Chondrocyte (in vitro differentiated cells): Measurements from ENCODE around the gene KCTD2. TPM values are rescaled to one million over a fixed set of nuclear protein-coding genes. Genes with fewer than 3 reads are reported as not detected.

Experiments
- DNase-seq: peaks from one replicate; pipeline ENCODE4 v3.0.0; 2021; ENCODE audit warnings: mixed read lengths, low spot score
- H3K27ac Mint-ChIP-seq: one replicate; pipeline ENCODE4 v1.8.0; 2021; ENCODE audit warnings: mild to moderate bottlenecking, moderate library complexity, mixed read lengths; ENCODE audit not compliant: unreplicated experiment
- H3K27me3 Mint-ChIP-seq: 2 replicates; pipeline ENCODE4 v1.8.0; 2021; ENCODE audit warnings: low read depth, mixed read lengths
- H3K36me3 Mint-ChIP-seq: 2 replicates; pipeline ENCODE4 v1.8.0; 2021; ENCODE audit warnings: low read depth, mixed read lengths
- H3K4me1 Mint-ChIP-seq: 2 replicates; pipeline ENCODE4 v1.8.0; 2021; ENCODE audit warnings: low read depth, mild to moderate bottlenecking, mixed read lengths
- H3K4me3 Mint-ChIP-seq: one replicate; pipeline ENCODE4 v1.8.0; 2021; ENCODE audit warnings: mild to moderate bottlenecking, moderate library complexity, mixed read lengths; ENCODE audit not compliant: unreplicated experiment
- H3K9me3 Mint-ChIP-seq: 2 replicates; pipeline ENCODE4 v1.8.0; 2021; ENCODE audit warnings: low read depth, mixed read lengths
- CTCF ChIP-seq: fragments of 200-600 bp; sonication (generic); IDR thresholded peaks from 2 replicates; pipeline ENCODE4 v1.5.0; 2021; ENCODE audit warnings: antibody characterized with exemption, mild to moderate bottlenecking, moderate library complexity
- long read RNA-seq: library from polyadenylated mRNA; stranded (forward); transcript quantifications from one replicate; pipeline ENCODE4 v2.0.0, GENCODE V29; 2021
- total RNA-seq: library from RNA; stranded (reverse); gene quantifications from 3 replicates; pipeline ENCODE4 v1.2.1, GENCODE V29; 2021

Gene KCTD2, protein sequence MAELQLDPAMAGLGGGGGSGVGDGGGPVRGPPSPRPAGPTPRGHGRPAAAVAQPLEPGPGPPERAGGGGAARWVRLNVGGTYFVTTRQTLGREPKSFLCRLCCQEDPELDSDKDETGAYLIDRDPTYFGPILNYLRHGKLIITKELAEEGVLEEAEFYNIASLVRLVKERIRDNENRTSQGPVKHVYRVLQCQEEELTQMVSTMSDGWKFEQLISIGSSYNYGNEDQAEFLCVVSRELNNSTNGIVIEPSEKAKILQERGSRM
- total RNA-seq, result 16.8 to 20.4 TPM (median 17.1 TPM) in 3 replicates
- long read RNA-seq, transcript KCTD2-201 (6 exons, 3,635 nt), result major isoform, 33 of 35 reads
- long read RNA-seq, partial matches to known transcripts, result 0 of 35 reads
- long read RNA-seq, other reads (novel, unspliced or antisense), result 2 of 35 reads

DNA sequence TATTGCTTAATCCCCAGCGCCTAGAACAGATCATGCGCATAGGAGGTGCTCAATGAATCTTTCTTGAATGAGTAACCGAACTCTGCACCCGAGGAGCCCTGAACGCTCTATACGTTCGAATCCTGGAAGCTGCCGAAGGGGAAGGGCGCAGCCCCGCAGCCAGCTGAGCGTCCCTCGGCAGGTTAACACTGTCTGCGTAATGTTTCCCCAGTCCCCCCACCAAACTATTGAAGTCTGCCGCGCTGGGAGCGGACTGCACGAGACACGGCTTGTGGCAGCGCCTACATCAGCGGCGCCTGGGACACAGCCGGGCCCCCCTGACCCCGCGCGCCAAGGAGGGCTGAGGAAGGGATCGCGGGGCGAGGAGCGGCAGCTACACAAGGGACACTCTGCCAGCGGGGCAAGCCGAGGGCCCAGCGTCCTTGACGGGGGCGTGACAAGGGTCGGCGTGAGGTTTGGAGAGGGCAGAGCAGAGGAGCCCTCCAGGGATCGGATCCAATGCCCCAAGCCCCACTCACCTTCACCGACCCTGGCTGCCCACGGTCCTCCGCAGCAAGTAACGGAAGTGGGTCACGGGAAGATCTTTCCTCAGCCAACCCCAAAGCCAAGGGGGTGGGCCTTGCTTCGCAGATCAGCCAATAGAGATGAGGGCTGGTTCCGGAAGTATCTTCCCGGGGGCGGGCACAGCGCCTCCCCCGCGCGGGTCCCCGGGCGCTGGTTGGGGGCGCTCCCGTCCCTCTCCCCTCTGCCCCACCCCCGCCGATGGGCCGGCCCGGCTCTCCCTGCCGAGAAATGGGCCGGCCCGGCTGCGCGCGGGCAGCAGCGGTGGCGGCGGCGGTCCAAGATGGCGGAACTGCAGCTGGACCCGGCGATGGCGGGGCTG lies at the start of gene KCTD2, which contains the start of gene ATP5PD:
KCTD2 (plus strand) TSS at position 819 of the 883 bp plus-strand sequence; CDS start at position 845, 26 bp downstream.
ATP5PD (minus strand) TSS at position 563 of the 883 bp plus-strand sequence. CDS start 4,319 bp downstream, outside the sequence.
- Mint-ChIP-seq H3K9me3 (no peaks in the 10 kb centered on the region), H3K27me3 (no peaks in the 10 kb centered on the region), H3K4me3 (peak within 1 kb of the TSS; percentile 96), H3K4me1 (peaks cover 34% of the 10 kb centered on the region), H3K27ac (peak within 1 kb of the TSS; percentile 97), H3K36me3 (peaks cover 2% of the 10 kb centered on the region)
- peak; percentile 96 for DNase-seq
- peak; percentile 33 for TF ChIP-seq CTCF

GRCh38 chr17:74998783-74999182 lies 48.2 kb upstream of the KCTD2 start:
- Mint-ChIP-seq H3K27me3 (no peaks in the 10 kb centered on the region), H3K9me3 (no peaks in the 10 kb centered on the region), H3K4me3 (no peak overlapping the region), H3K4me1 (no peaks in the 10 kb centered on the region), H3K27ac (no peak overlapping the region), H3K36me3 (peaks cover 9% of the 10 kb centered on the region)
- no peak for DNase-seq
- no peak for TF ChIP-seq CTCF

DNA sequence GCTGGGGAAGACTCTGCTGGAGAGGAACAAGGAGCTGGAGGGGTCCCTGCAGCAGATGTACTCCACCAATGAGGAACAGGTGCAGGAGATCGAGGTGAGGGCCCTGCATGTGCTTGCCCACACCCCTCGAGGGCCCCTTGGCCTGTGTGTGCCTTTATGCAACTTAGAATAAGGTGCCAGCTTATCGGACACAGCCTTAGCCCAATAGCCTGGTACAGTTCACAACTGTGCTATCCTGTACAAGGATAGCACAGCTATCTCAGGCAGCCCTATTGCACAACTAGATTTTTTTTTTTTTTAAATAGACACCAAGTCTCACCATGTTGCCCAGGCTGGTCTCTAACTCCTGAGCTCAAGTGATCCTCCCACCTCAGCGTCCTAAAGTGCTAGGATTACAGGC lies 47.5 kb upstream of the KCTD2 start:
- H3K9me3 Mint-ChIP-seq, result no peaks in the 10 kb centered on the region
- no peak for TF ChIP-seq CTCF
- peaks cover 12% of the 10 kb centered on the region for H3K36me3 Mint-ChIP-seq
- H3K4me3 Mint-ChIP-seq, result no peak overlapping the region
- no peaks in the 10 kb centered on the region for H3K4me1 Mint-ChIP-seq
- no peak for DNase-seq
- no peaks in the 10 kb centered on the region for H3K27me3 Mint-ChIP-seq
- no peak overlapping the region for H3K27ac Mint-ChIP-seq

- DNase-seq, result no peak
- peaks cover 14% of the 10 kb centered on the region for H3K36me3 Mint-ChIP-seq
- no peak for TF ChIP-seq CTCF
- H3K27ac Mint-ChIP-seq, result no peak overlapping the region
- H3K4me3 Mint-ChIP-seq, result no peak overlapping the region
- H3K9me3 Mint-ChIP-seq, result no peaks in the 10 kb centered on the region
- H3K27me3 Mint-ChIP-seq, result no peaks in the 10 kb centered on the region
- no peaks in the 10 kb centered on the region for H3K4me1 Mint-ChIP-seq
Observed at GRCh38 chr17:75001915-75002843, 44.8 kb upstream of the KCTD2 start.
